B cell (primary cell): ENCODE results near the gene ICAM5. TPM values are rescaled to one million over a fixed set of nuclear protein-coding genes. Genes with fewer than 3 reads are reported as not detected.

Source experiments
- ATAC-seq: fragments of 200-7000 bp; cut with Tn5 transposase; one replicate; pipeline ENCODE4 v1.10.0; 2021; ENCODE audit warnings: low read depth, mild to moderate bottlenecking, moderate number of reproducible peaks, moderate library complexity
- CTCF ChIA-PET: fragments of 350-600 bp; sonication (Branson Sonifier 250); formaldehyde crosslinking; loops from one replicate; lab custom pipeline; 2021; ENCODE audit warnings: antibody characterized with exemption, inconsistent platforms; lab: Charles Lee
- POLR2A ChIA-PET: fragments of 350-600 bp; sonication (Branson Sonifier 250); formaldehyde crosslinking; loops from one replicate; lab custom pipeline; 2021; ENCODE audit warnings: antibody characterized with exemption; lab: Charles Lee
- DNase-seq: peaks from one replicate; pipeline ENCODE4 v3.0.0; 2013
- H2AFZ ChIP-seq: 2 replicates; pipeline ENCODE4 v1.6.1; 2012; ENCODE audit warnings: mild to moderate bottlenecking, low read depth, low read length; ENCODE audit not compliant: insufficient read depth, poor library complexity, severe bottlenecking
- H3K27ac ChIP-seq, 2 donors: 1 replicate in 1 of 2; 2 replicates in 1 of 2; pipeline ENCODE4 v1.5.1; 2012 to 2013; ENCODE audit warnings: low read length in 2 of 2, mild to moderate bottlenecking in 2 of 2, moderate library complexity in 1 of 2
- H3K27me3 ChIP-seq, 4 experiments: fragments of 200-600 bp in 1 of 4; sonication (generic) in 1 of 4; replicated peaks in 1 of 4; 1 replicate in 2 of 4; 2 replicates in 2 of 4; pipeline versions ENCODE4 v1.6.1 to v1.7.0; 2013 to 2016; ENCODE audit warnings: low read length in 3 of 4, mild to moderate bottlenecking in 2 of 4, mixed read lengths in 1 of 4, moderate library complexity in 1 of 4; ENCODE audit not compliant: insufficient read depth in 4 of 4, control insufficient read depth in 3 of 4; ENCODE audit errors: control extremely low read depth in 1 of 4
- H3K36me3 ChIP-seq, 2 experiments: replicated peaks in 1 of 2; 1 replicate in 1 of 2; 2 replicates in 1 of 2; pipeline versions ENCODE4 v1.6.1 to v1.7.1; 2013; ENCODE audit warnings: low read length in 1 of 2; ENCODE audit not compliant: insufficient read depth in 2 of 2, control insufficient read depth in 1 of 2; ENCODE audit errors: control extremely low read depth in 1 of 2, extremely low read depth in 1 of 2
- H3K4me1 ChIP-seq, 2 donors: fragments of 200-600 bp in 1 of 2; sonication (generic) in 1 of 2; 1 replicate in 1 of 2; 2 replicates in 1 of 2; pipeline versions ENCODE4 v1.5.1 to v1.6.1; 2013 to 2017; ENCODE audit warnings: low read length in 2 of 2; ENCODE audit not compliant: control insufficient read depth in 2 of 2, insufficient read depth in 2 of 2
- H3K4me2 ChIP-seq: replicated peaks from 2 replicates; pipeline ENCODE3; 2012; ENCODE audit warnings: mild to moderate bottlenecking, low read depth, low read length; ENCODE audit not compliant: poor library complexity, severe bottlenecking
- H3K4me3 ChIP-seq, 5 experiments: fragments of 200-600 bp in 1 of 5; sonication (generic) in 1 of 5; 1 replicate in 3 of 5; 2 replicates in 2 of 5; pipeline versions ENCODE4 v1.5.1 to v1.7.0; 2011 to 2016; ENCODE audit warnings: low read length in 4 of 5, mild to moderate bottlenecking in 4 of 5, low read depth in 2 of 5, control low read depth in 1 of 5, moderate library complexity in 1 of 5; ENCODE audit not compliant: insufficient read depth in 1 of 5; ENCODE audit errors: control extremely low read depth in 1 of 5, extremely low read depth in 1 of 5
- H3K79me2 ChIP-seq: fragments of 200-600 bp; sonication (generic); one replicate; pipeline ENCODE4 v1.6.0; 2016; ENCODE audit warnings: low read length; ENCODE audit not compliant: control insufficient read depth, insufficient read depth
- H3K9ac ChIP-seq: fragments of 200-600 bp; sonication (generic); 2 replicates; pipeline ENCODE4 v1.6.1; 2017; ENCODE audit warnings: mild to moderate bottlenecking, low read length, moderate library complexity
- H3K9me3 ChIP-seq, 3 donors: one replicate each; pipeline versions ENCODE4 v1.6.1 to v1.7.1; 2013; ENCODE audit warnings: low read length in 2 of 3; ENCODE audit not compliant: control insufficient read depth in 2 of 3, insufficient read depth in 1 of 3; ENCODE audit errors: control extremely low read depth in 1 of 3
- H4K20me1 ChIP-seq: 2 replicates; pipeline ENCODE4 v1.6.0; 2012; ENCODE audit warnings: mild to moderate bottlenecking, low read length; ENCODE audit not compliant: insufficient read depth, control insufficient read depth, poor library complexity, severe bottlenecking
- H3K27ac Mint-ChIP-seq: one replicate; pipeline ENCODE4 v1.8.0; 2021; ENCODE audit warnings: mixed read lengths
- H3K27me3 Mint-ChIP-seq: one replicate; pipeline ENCODE4 v1.8.0; 2021; ENCODE audit warnings: mixed read lengths
- H3K4me1 Mint-ChIP-seq: one replicate; pipeline ENCODE4 v1.8.0; 2021; ENCODE audit warnings: mixed read lengths
- H3K4me3 Mint-ChIP-seq: one replicate; pipeline ENCODE4 v1.8.0; 2021; ENCODE audit warnings: mixed read lengths
- H3K9me3 Mint-ChIP-seq: one replicate; pipeline ENCODE4 v1.8.0; 2022; ENCODE audit warnings: mixed read lengths; ENCODE audit not compliant: insufficient read depth
- CTCF ChIP-seq: fragments of 200-600 bp; IDR thresholded peaks from one replicate; pipeline ENCODE4 v1.8.0; 2022; ENCODE audit warnings: antibody characterized with exemption, mild to moderate bottlenecking
- EZH2 ChIP-seq: IDR thresholded peaks from 2 replicates; pipeline ENCODE4 v1.6.1; 2012; ENCODE audit warnings: borderline replicate concordance, low read depth, mild to moderate bottlenecking, moderate library complexity, low read length; ENCODE audit not compliant: insufficient read depth, poor library complexity, severe bottlenecking
- WGBS: methylation state at CpG from one replicate; pipeline ENCODE4 v1.1.5; 2013; ENCODE audit warnings: missing lambda C conversion rate; ENCODE audit not compliant: insufficient coverage; 5-methylcytosine and 5-hydroxymethylcytosine counted together
- intact Hi-C: fragments of 100-400 bp; cut with micrococcal nuclease; formaldehyde crosslinking; loops from one replicate; pipeline ENCODE4 v1.10.0; 2022
- polyA plus RNA-seq: library from polyadenylated mRNA; depleted of rRNA; stranded (reverse); fragments of >200 nt; gene quantifications from 2 replicates; pipeline ENCODE4 v1.2.3, GENCODE V29; 2012
- total RNA-seq, 2 donors: library from RNA; stranded (reverse); fragments of 120-200 nt in 1 of 2; gene quantifications; 1 replicate in 1 of 2; 2 replicates in 1 of 2; pipeline versions ENCODE4 v1.2.3 to v1.2.4, GENCODE V29; 2013 to 2022

The ICAM5 gene
- total and polyA plus RNA-seq, 2 donors (not counting 1 experiment from before 2014, with no cell fraction given), result 0.54 TPM; not detected in 1

- H4K20me1 ChIP-seq, result no peaks in the 10 kb centered on the region
- Mint-ChIP-seq H3K9me3 (no peaks in the 10 kb centered on the region), H3K4me1 (peaks cover 28% of the 10 kb centered on the region), H3K4me3 (no peak overlapping the region), H3K27me3 (no peaks in the 10 kb centered on the region), H3K27ac (no peak overlapping the region)
- no peak overlapping the region for H3K9ac ChIP-seq
- ChIA-PET CTCF (no interaction called here), POLR2A (interaction anchor here (0.7 kb wide), 2 partner anchors 137 to 303 kb away, joined by 11 to 14 read pairs; partner anchors contain the start of gene PPAN)
- H3K36me3 ChIP-seq, result no peaks in the 10 kb centered on the region
- DNase-seq, result no peak
- WGBS, result 99% methylated on average over 7 of the region's 7 CpGs
- no peak overlapping the region for H3K27ac ChIP-seq
- H3K27me3 ChIP-seq, result no peaks in the 10 kb centered on the region
- intact Hi-C loops, result no loop called here
- no peak for ATAC-seq
- H3K4me1 ChIP-seq, result peaks cover 14 to 24% of the 10 kb centered on the region in 2 donors
- H2AFZ ChIP-seq, result no peak overlapping the region
- H3K4me3 ChIP-seq, result no peak overlapping the region
- H3K79me2 ChIP-seq, result no peaks in the 10 kb centered on the region
- no peak overlapping the region for H3K4me2 ChIP-seq
- TF ChIP-seq CTCF (no peak), EZH2 (no peak)
- H3K9me3 ChIP-seq, result peaks cover 0 to 6% (median 0%) of the 10 kb centered on the region in 3 donors
Measured at GRCh38 chr19:10243606-10244005, 46.1 kb upstream of the ICAM5 start.

- POLR2A ChIA-PET, result interaction anchor here (1.2 to 1.8 kb wide), 2 partner anchors 10 to 14 kb away, joined by 4 to 13 read pairs; no protein-coding TSS in a partner anchor
Measured at GRCh38 chr19:10245189-10245939, 44.4 kb upstream of the ICAM5 start.

More at GRCh38 chr19:10245189-10245939, 44.4 kb upstream of the ICAM5 start:
- CTCF ChIA-PET, result interaction anchor here (0.9 to 9.0 kb wide), 4 partner anchors 15 to 147 kb away, joined by 3 to 236 read pairs (median 3); partner anchors contain the start of gene S1PR2
- Mint-ChIP-seq H3K9me3 (no peaks in the 10 kb centered on the region), H3K27ac (peak overlapping the region; percentile 84), H3K4me3 (no peak overlapping the region), H3K4me1 (peaks cover 20% of the 10 kb centered on the region), H3K27me3 (no peaks in the 10 kb centered on the region)
- intact Hi-C loops, result no loop called here
- Histone ChIP-seq H3K9me3 (no peaks in the 10 kb centered on the region), H3K27ac (no peak overlapping the region), H3K4me3 (no peak overlapping the region), H3K79me2 (no peaks in the 10 kb centered on the region), H2AFZ (no peak overlapping the region), H4K20me1 (no peaks in the 10 kb centered on the region), H3K36me3 (no peaks in the 10 kb centered on the region), H3K4me2 (no peak overlapping the region), H3K9ac (no peak overlapping the region), H3K27me3 (no peaks in the 10 kb centered on the region), H3K4me1 (peaks cover 3 to 13% of the 10 kb centered on the region in 2 donors)
- no peak for DNase-seq
- 79% methylated on average over 5 of the region's 9 CpGs for whole genome bisulfite sequencing
- peak; percentile 68 for ATAC-seq
- no peak for TF ChIP-seq CTCF
- TF ChIP-seq EZH2, result no peak
